Activated CD8-positive, alpha-beta memory T cell treated with anti-CD3 and anti-CD28 coated beads, Interleukin-2, amount 10 ng/mL, durations not matched to agents 7 days and 5 days (primary cell): ENCODE results near the gene BANK1. TPM values are rescaled to one million over a fixed set of nuclear protein-coding genes. Genes with fewer than 3 reads are reported as not detected.

Experiments
- ATAC-seq: fragments of 150-1000 bp; cut with Tn5 transposase; one replicate; pipeline ENCODE4 v1.10.0; 2021; ENCODE audit warnings: moderate library complexity
- CTCF ChIA-PET: fragments of 350-600 bp; sonication (Branson Sonifier 250); formaldehyde crosslinking; loops from one replicate; lab custom pipeline; 2021; ENCODE audit warnings: antibody characterized with exemption; lab: Charles Lee
- DNase-seq: peaks from one replicate; pipeline ENCODE4 v3.0.0-alpha.2; 2020
- H3K27ac Mint-ChIP-seq: one replicate; pipeline ENCODE4 v1.8.0; 2021; ENCODE audit warnings: mild to moderate bottlenecking, mixed read lengths
- H3K27me3 Mint-ChIP-seq: one replicate; pipeline ENCODE4 v1.8.0; 2021; ENCODE audit warnings: mixed read lengths
- H3K36me3 Mint-ChIP-seq: one replicate; pipeline ENCODE4 v1.8.0; 2021; ENCODE audit warnings: mild to moderate bottlenecking, mixed read lengths
- H3K4me1 Mint-ChIP-seq: one replicate; pipeline ENCODE4 v1.8.0; 2021; ENCODE audit warnings: mixed read lengths
- H3K4me3 Mint-ChIP-seq: one replicate; pipeline ENCODE4 v1.8.0; 2021; ENCODE audit warnings: mild to moderate bottlenecking, moderate library complexity, mixed read lengths
- H3K9me3 Mint-ChIP-seq: one replicate; pipeline ENCODE4 v1.8.0; 2022; ENCODE audit warnings: low read depth, mixed read lengths
- total RNA-seq, 2 experiments: library from RNA; stranded (reverse); gene quantifications; one replicate each; pipeline ENCODE4 v1.2.3, GENCODE V29; 2021

Gene BANK1
- total RNA-seq, 2 experiments from 2014 or later, result 0.23 TPM; not detected in 1

DNA sequence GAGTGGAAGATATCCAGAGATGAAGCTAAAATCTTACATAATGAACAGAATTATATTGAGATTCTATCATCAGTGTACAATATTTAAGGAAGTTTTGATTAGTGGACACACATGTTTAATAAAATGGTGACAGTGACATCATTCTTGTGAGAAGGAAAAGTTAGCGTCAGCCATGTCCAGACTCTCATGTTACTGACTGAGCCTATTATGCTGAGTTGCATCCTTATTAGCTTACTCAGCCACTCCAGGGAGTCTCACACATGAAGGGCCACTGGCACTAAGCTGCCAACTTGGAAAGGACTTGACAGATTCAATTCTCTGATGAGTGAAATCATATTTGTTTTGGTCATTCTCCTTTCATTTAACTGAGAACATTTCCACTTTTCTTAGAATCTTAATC, 170.6 kb downstream of the BANK1 start:
- ATAC-seq, result no peak
- H3K27ac Mint-ChIP-seq, result no peak overlapping the region
- CTCF ChIA-PET, result no interaction called here

GRCh38 chr4:101967697-101968346, 177.3 kb downstream of the BANK1 start:
- no peak overlapping the region for H3K27ac Mint-ChIP-seq
- H3K36me3 Mint-ChIP-seq, result no peaks in the 10 kb centered on the region
- DNase-seq (no peak), ATAC-seq (no peak)
- no peaks in the 10 kb centered on the region for H3K9me3 Mint-ChIP-seq
- CTCF ChIA-PET, result no interaction called here
- peaks cover 2% of the 10 kb centered on the region for H3K4me1 Mint-ChIP-seq
- peaks cover 11% of the 10 kb centered on the region for H3K27me3 Mint-ChIP-seq
- H3K4me3 Mint-ChIP-seq, result no peak overlapping the region

More for the DNA sequence above, 170.6 kb downstream of the BANK1 start:
- no peaks in the 10 kb centered on the region for H3K27me3 Mint-ChIP-seq
- DNase-seq, result no peak
- H3K36me3 Mint-ChIP-seq, result no peaks in the 10 kb centered on the region
- H3K4me3 Mint-ChIP-seq, result no peak overlapping the region
- no peaks in the 10 kb centered on the region for H3K9me3 Mint-ChIP-seq
- no peaks in the 10 kb centered on the region for H3K4me1 Mint-ChIP-seq

GRCh38 chr4:101968364-101968763, 177.8 kb downstream of the BANK1 start:
- DNase-seq (no peak), ATAC-seq (no peak)
- no peaks in the 10 kb centered on the region for H3K9me3 Mint-ChIP-seq
- H3K27me3 Mint-ChIP-seq, result peaks cover 11% of the 10 kb centered on the region
- H3K4me1 Mint-ChIP-seq, result peaks cover 2% of the 10 kb centered on the region
- H3K27ac Mint-ChIP-seq, result no peak overlapping the region
- CTCF ChIA-PET, result no interaction called here
- H3K4me3 Mint-ChIP-seq, result no peak overlapping the region
- no peaks in the 10 kb centered on the region for H3K36me3 Mint-ChIP-seq

- H3K27ac Mint-ChIP-seq, result no peak overlapping the region
- peaks cover 11% of the 10 kb centered on the region for H3K27me3 Mint-ChIP-seq
- H3K4me1 Mint-ChIP-seq, result peaks cover 2% of the 10 kb centered on the region
- DNase-seq (no peak), ATAC-seq (no peak)
- H3K36me3 Mint-ChIP-seq, result no peaks in the 10 kb centered on the region
- H3K4me3 Mint-ChIP-seq, result no peak overlapping the region
- CTCF ChIA-PET, result no interaction called here
- H3K9me3 Mint-ChIP-seq, result no peaks in the 10 kb centered on the region
Measured at GRCh38 chr4:101969965-101970364, 179.4 kb downstream of the BANK1 start.

- CTCF ChIA-PET, result no interaction called here
- H3K4me3 Mint-ChIP-seq, result no peak overlapping the region
- H3K4me1 Mint-ChIP-seq, result peaks cover 2% of the 10 kb centered on the region
- DNase-seq (no peak), ATAC-seq (no peak)
- no peak overlapping the region for H3K27ac Mint-ChIP-seq
- peaks cover 11% of the 10 kb centered on the region for H3K27me3 Mint-ChIP-seq
- no peaks in the 10 kb centered on the region for H3K36me3 Mint-ChIP-seq
- H3K9me3 Mint-ChIP-seq, result no peaks in the 10 kb centered on the region
Measured at GRCh38 chr4:101970547-101971155, 180.1 kb downstream of the BANK1 start.

- Mint-ChIP-seq H3K9me3 (no peaks in the 10 kb centered on the region), H3K4me1 (peaks cover 2% of the 10 kb centered on the region), H3K4me3 (no peak overlapping the region), H3K36me3 (no peaks in the 10 kb centered on the region), H3K27me3 (peaks cover 16% of the 10 kb centered on the region), H3K27ac (no peak overlapping the region)
- ATAC-seq (no peak), DNase-seq (no peak)
- CTCF ChIA-PET, result no interaction called here
Measured at GRCh38 chr4:101972791-101973190, 182.3 kb downstream of the BANK1 start.

DNA sequence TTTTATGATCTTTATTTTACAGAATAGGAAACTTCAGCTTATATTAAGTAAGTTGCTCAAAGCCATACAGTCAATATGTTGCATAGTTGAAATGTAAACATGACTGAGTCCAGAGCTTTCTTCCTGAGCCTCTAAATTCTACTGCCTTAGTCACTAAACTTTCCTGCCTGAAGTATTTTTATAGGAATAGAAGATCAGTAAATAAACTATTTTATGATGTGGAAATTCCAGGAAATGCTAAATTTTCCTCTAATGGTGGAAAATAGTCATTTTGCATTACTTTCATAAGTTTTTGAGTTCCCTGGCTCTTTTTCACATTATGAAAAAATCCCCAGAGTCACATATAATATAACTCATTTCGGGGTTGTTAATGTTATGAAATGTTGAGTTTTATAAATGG, 182.8 kb downstream of the BANK1 start:
- no peak for ATAC-seq
- Mint-ChIP-seq H3K9me3 (no peaks in the 10 kb centered on the region), H3K4me1 (peaks cover 2% of the 10 kb centered on the region)

GRCh38 chr4:101977076-101977475, 186.5 kb downstream of the BANK1 start:
- Mint-ChIP-seq H3K4me3 (no peak overlapping the region), H3K27me3 (peaks cover 12% of the 10 kb centered on the region), H3K9me3 (no peaks in the 10 kb centered on the region), H3K27ac (no peak overlapping the region), H3K4me1 (peaks cover 2% of the 10 kb centered on the region), H3K36me3 (no peaks in the 10 kb centered on the region)
- ATAC-seq (no peak), DNase-seq (no peak)
- CTCF ChIA-PET, result no interaction called here

More for the DNA sequence above, 182.8 kb downstream of the BANK1 start:
- Mint-ChIP-seq H3K4me3 (no peak overlapping the region), H3K27ac (no peak overlapping the region), H3K36me3 (no peaks in the 10 kb centered on the region), H3K27me3 (peaks cover 13% of the 10 kb centered on the region)
- no peak for DNase-seq
- CTCF ChIA-PET, result no interaction called here

- H3K4me1 Mint-ChIP-seq, result no peaks in the 10 kb centered on the region
- no peak for ATAC-seq
- H3K4me3 Mint-ChIP-seq, result no peak overlapping the region
- peaks cover 11% of the 10 kb centered on the region for H3K27me3 Mint-ChIP-seq
- CTCF ChIA-PET, result no interaction called here
- H3K36me3 Mint-ChIP-seq, result no peaks in the 10 kb centered on the region
- H3K9me3 Mint-ChIP-seq, result no peaks in the 10 kb centered on the region
- H3K27ac Mint-ChIP-seq, result no peak overlapping the region
- no peak for DNase-seq
Measured at GRCh38 chr4:101981756-101982155, 191.2 kb downstream of the BANK1 start.

- Mint-ChIP-seq H3K36me3 (no peaks in the 10 kb centered on the region), H3K27ac (no peak overlapping the region), H3K4me1 (no peaks in the 10 kb centered on the region), H3K4me3 (no peak overlapping the region), H3K27me3 (peaks cover 11% of the 10 kb centered on the region), H3K9me3 (no peaks in the 10 kb centered on the region)
- ATAC-seq (no peak), DNase-seq (no peak)
- CTCF ChIA-PET, result no interaction called here
Measured at GRCh38 chr4:101983835-101984234, 193.3 kb downstream of the BANK1 start.

DNA sequence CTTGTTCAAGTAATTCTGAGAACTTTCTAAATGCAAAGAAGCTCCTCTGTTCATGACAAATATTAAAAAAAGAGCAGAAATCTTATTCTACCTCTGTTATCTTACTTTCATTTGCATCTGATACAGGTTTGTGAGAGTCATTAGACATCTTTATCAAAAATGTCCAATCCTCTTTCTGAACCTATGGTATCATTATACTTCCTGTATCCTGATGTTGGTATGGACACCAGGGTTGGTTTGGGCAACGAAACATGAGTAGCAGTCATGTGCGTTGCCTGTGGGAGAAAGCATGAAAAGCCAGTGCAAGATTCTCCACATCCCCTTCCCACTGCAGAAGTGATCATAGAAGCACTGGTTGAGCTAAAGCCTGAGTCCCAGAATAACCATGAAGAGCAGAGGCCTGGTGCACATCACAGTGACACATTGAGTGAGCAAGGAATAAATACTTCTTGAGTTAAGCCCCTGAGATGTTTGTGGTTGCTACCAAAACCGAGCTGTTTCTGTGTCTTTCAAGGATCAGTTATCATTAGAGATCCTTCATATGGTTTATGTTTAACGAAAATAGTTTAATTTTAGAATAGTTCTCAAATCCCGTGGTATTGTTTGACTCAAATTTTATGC, 197.2 kb downstream of the BANK1 start:
- Mint-ChIP-seq H3K9me3 (no peaks in the 10 kb centered on the region), H3K4me1 (no peaks in the 10 kb centered on the region), H3K27me3 (peaks cover 5% of the 10 kb centered on the region), H3K36me3 (no peaks in the 10 kb centered on the region), H3K27ac (no peak overlapping the region), H3K4me3 (no peak overlapping the region)
- DNase-seq (no peak), ATAC-seq (no peak)
- CTCF ChIA-PET, result interaction anchor here (1.0 kb wide), 1 partner anchor 16 kb away, joined by 3 read pairs; no protein-coding TSS in a partner anchor

DNA sequence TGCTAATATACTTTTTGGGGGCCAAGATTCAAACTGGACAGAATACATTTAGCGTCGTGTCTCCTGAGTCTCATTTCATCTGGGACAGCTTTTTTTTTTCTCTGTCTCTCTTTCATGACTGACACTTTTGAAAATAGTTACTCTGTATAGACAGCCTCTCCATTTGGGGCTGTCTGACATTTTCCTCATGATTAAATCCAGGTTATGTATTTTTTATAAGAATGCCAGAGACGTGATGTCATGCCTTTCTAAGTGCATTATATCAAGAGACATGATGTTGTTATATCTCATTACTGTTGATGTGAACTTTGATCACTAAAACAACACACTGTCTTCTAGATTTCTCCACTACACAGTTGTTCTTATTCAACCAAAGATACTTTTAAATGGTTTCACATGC, 199.0 kb downstream of the BANK1 start:
- H3K9me3 Mint-ChIP-seq, result no peaks in the 10 kb centered on the region
- CTCF ChIA-PET, result no interaction called here
- H3K27ac Mint-ChIP-seq, result no peak overlapping the region

DNA sequence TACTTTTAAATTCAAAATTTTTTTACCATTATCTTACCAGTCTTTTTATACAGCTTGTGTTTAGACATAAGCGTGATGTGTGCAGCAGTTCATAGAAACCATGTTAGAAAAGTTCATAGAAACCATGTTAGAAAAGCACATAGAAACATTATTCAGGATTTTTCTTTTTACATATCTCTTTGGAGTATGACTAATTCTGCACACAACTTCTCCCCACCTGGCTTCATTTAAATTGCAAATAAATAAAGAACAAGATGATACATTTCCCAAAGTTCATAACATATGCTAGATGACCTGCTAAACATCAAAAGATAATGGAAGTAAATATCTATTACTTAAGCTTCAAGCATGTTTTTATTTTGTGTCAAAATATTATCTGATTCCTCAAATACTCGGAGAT, 201.9 kb downstream of the BANK1 start:
- H3K27ac Mint-ChIP-seq, result no peak overlapping the region
- CTCF ChIA-PET, result no interaction called here
- H3K36me3 Mint-ChIP-seq, result no peaks in the 10 kb centered on the region
- no peak for ATAC-seq
- H3K4me1 Mint-ChIP-seq, result no peaks in the 10 kb centered on the region
- no peak for DNase-seq
- no peaks in the 10 kb centered on the region for H3K27me3 Mint-ChIP-seq
- no peak overlapping the region for H3K4me3 Mint-ChIP-seq
- H3K9me3 Mint-ChIP-seq, result no peaks in the 10 kb centered on the region

More for the DNA sequence above, 199.0 kb downstream of the BANK1 start:
- DNase-seq, result no peak
- no peak for ATAC-seq
- Mint-ChIP-seq H3K27me3 (peaks cover 4% of the 10 kb centered on the region), H3K4me1 (no peaks in the 10 kb centered on the region), H3K36me3 (no peaks in the 10 kb centered on the region), H3K4me3 (no peak overlapping the region)
